IMR-90 (cell line): ENCODE data around the gene EIF4E1B. TPM values are rescaled to one million over a fixed set of nuclear protein-coding genes. Genes with fewer than 3 reads are reported as not detected.

Source experiments
- ATAC-seq: fragments of 200-7000 bp; cut with Tn5 transposase; 2 replicates; pipeline ENCODE4 v1.9.1; 2020; ENCODE audit warnings: low read depth, mild to moderate bottlenecking, moderate library complexity
- BruUV-seq: library from RNA; stranded (reverse); fragments of 400-500 nt; replicated peaks from 2 replicates; lab custom pipeline; 2021; lab: Mats Ljungman, UMichigan
- CTCF ChIA-PET: fragments of 300-600 bp; formaldehyde crosslinking; extraction: SDS; loops from one replicate; lab custom pipeline; 2021; ENCODE audit warnings: antibody characterized with exemption; lab: Yijun Ruan, JAX
- POLR2A ChIA-PET: fragments of 300-600 bp; sonication (Branson Sonifier 250); formaldehyde crosslinking; loops from one replicate; lab custom pipeline; 2022; ENCODE audit warnings: antibody characterized with exemption; ENCODE audit not compliant: unreplicated experiment; lab: Charles Lee
- DNase-seq: peaks from one replicate; pipeline ENCODE4 v3.0.0; 2013
- H2AFZ ChIP-seq: replicated peaks from 2 replicates; pipeline ENCODE3; 2013; ENCODE audit warnings: low read length, mild to moderate bottlenecking; ENCODE audit not compliant: poor library complexity
- H2AK5ac ChIP-seq: 2 replicates; pipeline ENCODE4 v1.6.1; 2013; ENCODE audit warnings: low read depth, low read length, inconsistent platforms
- H2AK9ac ChIP-seq: replicated peaks from 2 replicates; pipeline ENCODE3; 2013; ENCODE audit warnings: mild to moderate bottlenecking, low read depth, low read length, moderate library complexity; ENCODE audit not compliant: poor library complexity
- H2BK120ac ChIP-seq: 2 replicates; pipeline ENCODE4 v1.6.1; 2013; ENCODE audit warnings: low read depth, low read length, inconsistent platforms
- H2BK15ac ChIP-seq: 3 replicates; pipeline ENCODE4 v1.6.1; 2013; ENCODE audit warnings: low read depth, low read length, inconsistent platforms
- H2BK20ac ChIP-seq: 2 replicates; pipeline ENCODE4 v1.6.1; 2013; ENCODE audit warnings: low read depth, mild to moderate bottlenecking, inconsistent platforms, low read length, moderate library complexity
- H2BK5ac ChIP-seq: 2 replicates; pipeline ENCODE4 v1.6.1; 2013; ENCODE audit warnings: mild to moderate bottlenecking, low read depth, low read length, inconsistent platforms; ENCODE audit not compliant: poor library complexity, severe bottlenecking
- H3K14ac ChIP-seq: replicated peaks from 2 replicates; pipeline ENCODE4 v1.6.1; 2013; ENCODE audit warnings: low read depth, low read length, inconsistent platforms
- H3K18ac ChIP-seq: 2 replicates; pipeline ENCODE4 v1.6.1; 2013; ENCODE audit warnings: low read depth, low read length, control low read depth
- H3K23ac ChIP-seq: 2 replicates; pipeline ENCODE4 v1.6.1; 2013; ENCODE audit warnings: low read depth, low read length, inconsistent platforms
- H3K27ac ChIP-seq: 2 replicates; pipeline ENCODE4 v1.5.1; 2013; ENCODE audit warnings: mild to moderate bottlenecking, control low read depth, low read length; ENCODE audit not compliant: insufficient read depth
- H3K27me3 ChIP-seq: 2 replicates; pipeline ENCODE4 v1.6.1; 2013; ENCODE audit warnings: low read length; ENCODE audit not compliant: control insufficient read depth, insufficient read depth
- H3K36me3 ChIP-seq: 2 replicates; pipeline ENCODE4 v1.6.1; 2013; ENCODE audit warnings: low read length, mixed read lengths; ENCODE audit not compliant: control insufficient read depth, insufficient read depth
- H3K4ac ChIP-seq: 2 replicates; pipeline ENCODE4 v1.6.1; 2013; ENCODE audit warnings: low read depth, low read length, inconsistent platforms
- H3K4me1 ChIP-seq: 2 replicates; pipeline ENCODE4 v1.6.1; 2013; ENCODE audit warnings: low read length, mixed read lengths; ENCODE audit not compliant: control insufficient read depth, insufficient read depth
- H3K4me2 ChIP-seq: 2 replicates; pipeline ENCODE4 v1.6.1; 2013; ENCODE audit warnings: low read depth, mild to moderate bottlenecking, control low read depth, low read length, moderate library complexity
- H3K4me3 ChIP-seq: 2 replicates; pipeline ENCODE4 v1.5.1; 2013; ENCODE audit warnings: low read depth, mild to moderate bottlenecking, control low read depth, low read length, moderate library complexity; ENCODE audit not compliant: insufficient read depth
- H3K56ac ChIP-seq: 2 replicates; pipeline ENCODE4 v1.6.1; 2013; ENCODE audit warnings: low read length, inconsistent platforms; ENCODE audit not compliant: insufficient read depth; ENCODE audit errors: extremely low read depth
- H3K79me1 ChIP-seq, 2 experiments: 2 replicates each; pipeline ENCODE4 v1.6.1; 2013; ENCODE audit warnings: low read length in 2 of 2, inconsistent platforms in 1 of 2, low read depth in 1 of 2
- H3K9ac ChIP-seq: 2 replicates; pipeline ENCODE4 v1.6.1; 2013; ENCODE audit warnings: low read depth, low read length, control low read depth
- H3K9me1 ChIP-seq: 2 replicates; pipeline ENCODE4 v1.6.1; 2013; ENCODE audit warnings: low read length, inconsistent platforms; ENCODE audit not compliant: insufficient read depth
- H3K9me3 ChIP-seq: 2 replicates; pipeline ENCODE4 v1.6.1; 2013; ENCODE audit warnings: low read length; ENCODE audit not compliant: control insufficient read depth, insufficient read depth
- H4K20me1 ChIP-seq: 2 replicates; pipeline ENCODE4 v1.6.1; 2013; ENCODE audit warnings: low read length, inconsistent platforms; ENCODE audit not compliant: insufficient read depth
- H4K5ac ChIP-seq: 2 replicates; pipeline ENCODE4 v1.6.1; 2013; ENCODE audit warnings: mild to moderate bottlenecking, low read depth, low read length, control low read depth
- H4K8ac ChIP-seq, 2 experiments: 2 replicates each; pipeline ENCODE4 v1.6.1; 2013; ENCODE audit warnings: low read depth in 2 of 2, low read length in 2 of 2, control low read depth in 1 of 2, inconsistent platforms in 1 of 2
- H4K91ac ChIP-seq: 2 replicates; pipeline ENCODE4 v1.6.1; 2013; ENCODE audit warnings: low read depth, low read length, inconsistent platforms; ENCODE audit not compliant: insufficient read depth
- BHLHE40 ChIP-seq: fragments of 150-350 bp; IDR thresholded peaks from 2 replicates; pipeline ENCODE4 v1.6.1; 2016; ENCODE audit warnings: mild to moderate bottlenecking, low read depth, low read length
- CEBPB ChIP-seq: IDR thresholded peaks from 2 replicates; pipeline ENCODE4 v1.6.1; 2012; ENCODE audit warnings: low read depth, low read length, improper control_type of control experiment
- CHD1 ChIP-seq: IDR thresholded peaks from 2 replicates; pipeline ENCODE4 v1.6.1; 2012; ENCODE audit warnings: low read depth, low read length, improper control_type of control experiment
- MAZ ChIP-seq: IDR thresholded peaks from 2 replicates; pipeline ENCODE4 v1.6.1; 2012; ENCODE audit warnings: low read depth, mild to moderate bottlenecking, low read length, improper control_type of control experiment, moderate library complexity, borderline replicate concordance
- MXI1 ChIP-seq: IDR thresholded peaks from 2 replicates; pipeline ENCODE4 v1.6.1; 2012; ENCODE audit warnings: low read depth, mild to moderate bottlenecking, low read length, moderate library complexity, borderline replicate concordance
- RAD21 ChIP-seq: IDR thresholded peaks from 2 replicates; pipeline ENCODE4 v1.6.1; 2012; ENCODE audit warnings: low read length, improper control_type of control experiment
- RCOR1 ChIP-seq: IDR thresholded peaks from 2 replicates; pipeline ENCODE4 v1.6.1; 2012; ENCODE audit warnings: mild to moderate bottlenecking, low read length, improper control_type of control experiment; ENCODE audit not compliant: insufficient replicate concordance
- SMC3 ChIP-seq: fragments of 150-350 bp; IDR thresholded peaks from 2 replicates; pipeline ENCODE4 v1.6.1; 2016; ENCODE audit warnings: low read depth, mild to moderate bottlenecking, antibody characterized with exemption, low read length, moderate library complexity
- dilution Hi-C: fragments of 300-500 bp; cut with HindIII; formaldehyde crosslinking; loops from one replicate; pipeline ENCODE4 v1.14.3; 2018; ENCODE audit warnings: low sequenced_read_pairs; ENCODE audit not compliant: unreplicated experiment
- in situ Hi-C: fragments of 300-500 bp; cut with MboI; formaldehyde crosslinking; loops from 3 replicates; pipeline ENCODE4 v1.14.3; 2019; ENCODE audit warnings: low sequenced_read_pairs, inconsistent platforms, mixed read lengths
- intact Hi-C: fragments of 100-400 bp; cut with micrococcal nuclease; formaldehyde crosslinking; loops from 2 replicates; pipeline ENCODE4 v1.10.0; 2022
- polyA plus RNA-seq, 3 experiments: library from polyadenylated mRNA; depleted of rRNA; stranded (reverse); fragments of >200 nt; gene quantifications; 2 replicates each; pipeline ENCODE4 v1.2.3, GENCODE V29; 2012; ENCODE audit warnings: low replicate concordance in 1 of 3
- total RNA-seq: library from RNA; depleted of rRNA; stranded (reverse); fragments of >200 nt; gene quantifications from 2 replicates; pipeline ENCODE4 v1.2.3, GENCODE V29; 2012
- TF ChIP-seq, protein P1 (sequence below): fragments of 150-350 bp; IDR thresholded peaks from 2 replicates; pipeline ENCODE4 v1.6.1; 2016; ENCODE audit warnings: low read depth, mild to moderate bottlenecking, low read length, moderate library complexity, borderline replicate concordance

The EIF4E1B gene
- total and polyA plus RNA-seq, 2 of the 4 experiments (the other 2 are of a cell fraction), result not detected

DNA sequence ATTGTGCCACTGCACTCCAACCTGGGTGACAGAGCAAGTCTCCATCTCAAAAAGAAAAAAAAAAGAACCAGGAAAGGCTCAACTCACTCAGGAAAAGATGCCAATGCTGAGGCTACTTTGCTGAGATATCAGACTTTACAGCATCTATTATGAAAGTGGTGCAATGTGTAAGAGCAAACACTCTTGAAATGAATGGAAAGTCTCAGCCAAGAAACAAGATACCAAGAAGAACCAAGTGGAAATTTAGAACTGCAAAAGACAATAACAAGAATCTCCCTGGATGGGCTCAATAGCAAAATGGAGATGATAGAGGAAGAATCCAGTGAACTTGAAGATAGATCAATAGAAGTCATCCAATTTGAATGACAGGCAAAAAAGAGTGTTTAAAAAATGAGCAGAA lies 54.5 kb downstream of the EIF4E1B start:
- Histone ChIP-seq H2BK120ac (no peak overlapping the region), H3K4me1 (no peaks in the 10 kb centered on the region), H2AK9ac (no peak overlapping the region), H3K9me3 (peaks cover 6% of the 10 kb centered on the region; the same call in 1 of the 2 replicates), H3K36me3 (no peaks in the 10 kb centered on the region), H3K23ac (no peak overlapping the region), H4K91ac (no peak overlapping the region), H3K9me1 (no peaks in the 10 kb centered on the region), H4K20me1 (no peaks in the 10 kb centered on the region), H2AK5ac (no peak overlapping the region), H3K4me3 (no peak overlapping the region), H2AFZ (no peak overlapping the region), H4K8ac (no peak overlapping the region), H3K4ac (no peak overlapping the region), H3K27ac (no peak overlapping the region), H2BK15ac (no peak overlapping the region), H3K56ac (no peak overlapping the region), H2BK20ac (no peak overlapping the region), H3K4me2 (no peak overlapping the region), H2BK5ac (no peak overlapping the region), H3K79me1 (no peaks in the 10 kb centered on the region), H4K5ac (no peak overlapping the region), H3K27me3 (peaks cover 44% of the 10 kb centered on the region), H3K14ac (no peak overlapping the region), H3K18ac (no peak overlapping the region), H3K9ac (no peak overlapping the region)
- no TSS peak for BruUV-seq
- ATAC-seq (no peak), DNase-seq (no peak)
- dilution Hi-C loops, result no loop called here
- intact Hi-C loops, result no loop called here
- ChIA-PET POLR2A (no interaction called here), CTCF (no interaction called here)
- TF ChIP-seq MAZ (no peak), RCOR1 (no peak), BHLHE40 (no peak), SMC3 (no peak), CEBPB (no peak), RAD21 (no peak), CHD1 (no peak), MXI1 (no peak)
- TF ChIP-seq, protein P1, sequence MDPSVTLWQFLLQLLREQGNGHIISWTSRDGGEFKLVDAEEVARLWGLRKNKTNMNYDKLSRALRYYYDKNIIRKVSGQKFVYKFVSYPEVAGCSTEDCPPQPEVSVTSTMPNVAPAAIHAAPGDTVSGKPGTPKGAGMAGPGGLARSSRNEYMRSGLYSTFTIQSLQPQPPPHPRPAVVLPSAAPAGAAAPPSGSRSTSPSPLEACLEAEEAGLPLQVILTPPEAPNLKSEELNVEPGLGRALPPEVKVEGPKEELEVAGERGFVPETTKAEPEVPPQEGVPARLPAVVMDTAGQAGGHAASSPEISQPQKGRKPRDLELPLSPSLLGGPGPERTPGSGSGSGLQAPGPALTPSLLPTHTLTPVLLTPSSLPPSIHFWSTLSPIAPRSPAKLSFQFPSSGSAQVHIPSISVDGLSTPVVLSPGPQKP, result no peak
- in situ Hi-C loops, result no loop called here
